BJ (cell line): ENCODE data around the gene ESRRA. TPM values are rescaled to one million over a fixed set of nuclear protein-coding genes. Genes with fewer than 3 reads are reported as not detected.

Experiments
- CTCF ChIA-PET: fragments of 350-600 bp; formaldehyde crosslinking; extraction: SDS; loops from one replicate; lab custom pipeline; 2021; ENCODE audit warnings: antibody characterized with exemption, inconsistent platforms; lab: Yijun Ruan, JAX
- POLR2A ChIA-PET: fragments of 300-600 bp; sonication (Branson Sonifier 250); formaldehyde crosslinking; extraction: SDS; loops from one replicate; lab custom pipeline; 2021; ENCODE audit warnings: antibody characterized with exemption; lab: Charles Lee
- DNase-seq: peaks from one replicate; pipeline ENCODE4 v3.0.0-alpha.2; 2011; ENCODE audit warnings: low read depth
- H3K27me3 ChIP-seq: 2 replicates; pipeline ENCODE4 v1.6.0; 2011; ENCODE audit warnings: low read length; ENCODE audit not compliant: control insufficient read depth, insufficient read depth
- H3K36me3 ChIP-seq: 2 replicates; pipeline ENCODE4 v1.5.1; 2011; ENCODE audit warnings: low read length; ENCODE audit not compliant: control insufficient read depth, insufficient read depth
- H3K4me3 ChIP-seq: 2 replicates; pipeline ENCODE4 v1.5.1; 2011; ENCODE audit warnings: low read depth, mild to moderate bottlenecking, control low read depth, low read length
- CTCF ChIP-seq: IDR thresholded peaks from 2 replicates; pipeline ENCODE4 v1.5.1; 2011; ENCODE audit warnings: low read depth, mild to moderate bottlenecking, control low read depth, inconsistent platforms, low read length, moderate library complexity; ENCODE audit not compliant: insufficient read depth
- polyA plus RNA-seq: library from polyadenylated mRNA; depleted of rRNA; stranded (reverse); fragments of >200 nt; gene quantifications from 2 replicates; pipeline ENCODE4 v1.2.3, GENCODE V29; 2011

The ESRRA gene
- polyA plus RNA-seq, 1 experiment: 17.4 TPM

DNA sequence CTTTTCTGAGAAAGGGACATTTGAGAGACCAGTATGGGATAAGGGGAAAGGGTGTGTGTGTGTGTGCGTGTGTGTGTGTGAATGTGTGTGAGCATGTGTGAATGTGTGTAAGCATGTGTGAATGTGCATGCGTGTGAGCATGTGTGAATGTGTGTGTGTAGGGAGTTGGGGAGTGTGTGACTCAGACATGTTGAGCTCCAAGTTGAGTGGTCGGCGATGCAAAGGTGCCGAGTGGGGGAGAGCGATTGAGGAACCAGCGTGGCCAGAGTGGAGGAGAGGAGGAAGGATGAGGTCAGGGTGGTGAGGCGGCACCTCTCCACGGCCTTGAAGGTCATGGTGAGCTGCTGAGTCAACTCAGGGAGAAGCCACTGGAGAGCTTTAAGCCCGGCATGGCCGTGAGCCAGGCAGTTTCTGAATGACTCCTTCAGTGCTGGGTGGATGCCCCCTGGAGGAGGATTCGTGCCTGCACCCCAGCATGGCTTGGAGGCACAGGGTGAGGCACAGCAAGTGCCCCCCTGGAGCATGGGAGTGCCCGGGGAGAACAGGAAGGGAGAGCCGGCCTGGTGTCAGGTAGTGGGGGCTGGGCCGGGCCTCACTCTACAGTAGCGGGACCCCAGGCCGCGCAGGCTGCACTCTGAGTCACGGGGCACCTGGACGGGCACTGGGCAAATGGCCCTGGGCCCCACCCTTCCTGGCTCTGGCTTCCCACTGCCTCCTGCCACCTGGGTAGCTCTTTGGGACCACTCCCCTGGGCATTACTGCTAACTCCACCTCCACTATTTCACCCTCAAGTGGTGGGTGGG is 26.4 kb downstream of the ESRRA start:
- peak; percentile 81 for TF ChIP-seq CTCF

DNA sequence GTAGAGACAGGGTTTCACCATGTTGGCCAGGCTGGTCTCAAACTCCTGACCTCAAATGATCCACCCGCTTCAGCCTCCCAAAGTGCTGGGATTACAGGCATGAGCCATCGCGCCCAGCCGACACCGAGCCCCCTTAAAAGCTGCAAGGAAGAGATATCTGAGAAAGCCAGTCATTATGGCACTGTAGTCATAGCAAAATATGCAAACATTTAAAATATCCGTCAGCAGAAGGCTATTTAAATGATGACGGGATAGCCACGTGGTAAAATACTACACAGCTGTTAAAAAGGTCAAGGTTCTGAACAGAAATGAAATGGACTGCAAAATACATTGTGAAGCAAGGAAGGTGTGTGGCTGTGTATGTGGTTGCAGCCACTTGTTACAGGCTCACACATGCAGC is 28.2 kb downstream of the ESRRA start:
- H3K4me3 ChIP-seq: no peak overlapping the region
- CTCF ChIA-PET: interaction anchor here (1.1 to 2.6 kb wide), 3 partner anchors 8 to 22 kb away, joined by 3 to 28 read pairs (median 5); partner anchors contain the start of gene CCDC88B
- DNase-seq: no peak
- POLR2A ChIA-PET: no interaction called here
- H3K27me3 ChIP-seq: no peaks in the 10 kb centered on the region
- no peak for TF ChIP-seq CTCF
- no peaks in the 10 kb centered on the region for H3K36me3 ChIP-seq

More for the DNA sequence above, 26.4 kb downstream of the ESRRA start:
- DNase-seq: no peak
- Histone ChIP-seq H3K27me3 (no peaks in the 10 kb centered on the region), H3K4me3 (no peak overlapping the region), H3K36me3 (no peaks in the 10 kb centered on the region)
- ChIA-PET POLR2A (interaction anchor here (0.5 kb wide), 1 partner anchor 79 kb away, joined by 14 read pairs; no protein-coding TSS in a partner anchor), CTCF (interaction anchor here (0.8 to 3.1 kb wide), 16 partner anchors 9 to 127 kb away, joined by 3 to 28 read pairs (median 5); partner anchors contain the start of genes CCDC88B, GPR137, PLCB3 and PRDX5)

DNA sequence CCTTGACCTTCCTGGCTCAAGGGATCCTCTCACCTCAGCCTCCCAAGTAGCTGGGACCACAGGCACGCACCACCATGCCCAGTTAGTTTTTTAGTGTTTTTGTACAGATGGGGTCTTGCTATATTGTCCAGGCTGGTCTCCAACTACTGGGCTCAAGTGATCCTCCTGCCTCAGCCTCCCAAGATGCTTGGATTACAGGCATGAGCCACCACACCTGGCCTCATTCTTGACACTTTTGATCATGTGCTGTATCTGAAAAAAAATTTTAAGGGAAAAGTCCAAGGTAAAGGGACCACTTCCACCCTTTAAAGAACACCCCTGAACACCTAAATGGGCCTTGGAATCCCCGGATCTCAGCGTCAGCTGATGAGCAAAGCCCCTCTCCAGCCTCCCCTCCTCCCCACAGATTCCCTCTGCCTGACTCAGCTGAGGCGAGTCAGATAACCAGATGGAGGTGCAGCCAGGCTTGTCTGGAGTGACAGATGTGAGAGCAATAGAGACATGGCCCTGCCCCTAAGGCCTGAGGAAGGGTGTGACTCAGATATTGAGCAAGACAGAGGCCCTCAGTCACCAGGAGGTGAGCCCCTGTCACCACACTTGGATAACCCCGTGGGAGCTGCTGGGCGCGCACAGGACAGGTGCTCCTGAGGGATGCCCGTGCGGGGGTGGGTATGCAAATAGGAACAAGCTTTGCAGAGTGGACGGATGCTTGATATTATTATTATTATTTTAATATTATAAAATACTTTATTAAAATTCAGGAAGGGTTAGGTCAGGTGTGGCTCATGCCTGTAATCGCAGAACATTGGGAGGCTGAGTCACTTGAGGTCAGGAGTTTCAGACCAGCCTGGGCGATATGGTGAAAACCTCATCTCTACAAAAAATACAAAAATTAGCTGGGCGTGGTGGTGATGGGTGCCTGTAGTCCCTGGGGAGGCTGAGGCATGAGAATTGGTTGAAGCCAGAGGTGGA is 29.7 kb downstream of the ESRRA start:
- TF ChIP-seq CTCF: no peak
- no peak overlapping the region for H3K4me3 ChIP-seq
- ChIA-PET CTCF (interaction anchor here (0.7 to 1.6 kb wide), 5 partner anchors 10 to 83 kb away, joined by 3 to 4 read pairs (median 4); no protein-coding TSS in a partner anchor), POLR2A (no interaction called here)
- H3K27me3 ChIP-seq: no peaks in the 10 kb centered on the region
- H3K36me3 ChIP-seq: no peaks in the 10 kb centered on the region
- DNase-seq: peak; percentile 74

- TF ChIP-seq CTCF: no peak
- Histone ChIP-seq H3K27me3 (no peaks in the 10 kb centered on the region), H3K4me3 (no peak overlapping the region), H3K36me3 (no peaks in the 10 kb centered on the region)
- ChIA-PET CTCF (interaction anchor here (0.6 kb wide), 2 partner anchors 17 to 688 kb away, joined by 3 read pairs; no protein-coding TSS in a partner anchor), POLR2A (no interaction called here)
- no peak for DNase-seq
Measured at GRCh38 chr11:64337538-64338249, 32.4 kb downstream of the ESRRA start.
